AG09309 (cell line): Measurements from ENCODE around the gene RXRA.
A peak's percentile ranks its signal among the peaks of the same experiment; 100 is the strongest.

ENCODE experiments used
- DNase-seq: peaks from one replicate; pipeline ENCODE4 v3.0.0-alpha.2; 2010; ENCODE audit warnings: low read depth
- H3K4me3 ChIP-seq: 2 replicates; pipeline ENCODE4 v1.5.1; 2011; ENCODE audit warnings: mild to moderate bottlenecking, low read depth, low read length, moderate library complexity; ENCODE audit not compliant: control insufficient read depth
- TF ChIP-seq, protein P1 (sequence below): IDR thresholded peaks from 2 replicates; pipeline ENCODE4 v1.5.1; 2011; ENCODE audit warnings: mild to moderate bottlenecking, low read depth, low read length, inconsistent platforms; ENCODE audit not compliant: insufficient read depth, control insufficient read depth; ENCODE audit errors: missing control alignments

RXRA gene

DNA sequence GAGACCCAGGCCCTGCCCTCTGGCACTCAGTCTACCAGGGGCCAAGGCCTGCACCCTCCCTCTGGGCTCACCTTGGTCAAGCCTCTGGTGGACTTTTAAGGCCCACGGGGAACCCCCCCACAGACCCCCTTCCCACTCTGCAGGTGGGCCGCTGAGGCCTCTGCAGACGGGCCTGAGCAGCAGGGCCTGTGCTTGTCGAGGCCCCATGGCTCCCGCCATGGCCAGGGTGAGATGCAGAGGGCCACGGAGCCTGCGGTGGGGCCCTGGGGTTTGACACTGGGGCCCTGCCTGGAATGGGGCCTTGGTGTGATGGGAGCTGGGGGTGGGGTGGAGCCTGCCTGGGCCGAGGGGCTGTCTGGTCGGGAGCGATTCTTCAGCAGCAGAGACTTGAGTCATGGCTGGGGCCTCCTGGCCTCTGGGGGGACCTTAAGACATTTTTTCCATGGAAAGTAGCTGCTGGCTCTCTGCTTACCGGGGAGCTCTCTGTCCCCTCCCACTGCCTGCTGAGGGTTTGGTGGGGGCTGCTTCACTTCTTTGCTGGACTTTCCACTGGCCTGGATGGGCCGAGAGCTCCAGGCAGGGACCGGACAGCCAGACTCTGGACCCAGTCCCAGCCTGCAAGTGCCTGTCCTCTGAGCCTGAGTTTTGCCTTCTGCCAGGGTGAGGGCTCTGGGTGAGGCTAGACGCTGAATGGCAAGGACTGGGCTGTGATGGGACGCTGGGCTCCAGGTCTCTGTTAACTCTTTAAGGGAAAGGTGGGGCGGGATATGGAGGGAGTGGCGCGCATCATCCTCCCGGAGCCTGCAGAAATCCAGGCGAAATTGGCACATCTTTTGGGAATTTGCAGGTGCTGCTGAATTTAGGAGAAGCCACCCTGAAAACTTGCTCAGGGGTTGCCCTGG, 132.2 kb downstream of the RXRA start:
- no peak overlapping the region for H3K4me3 ChIP-seq
- DNase-seq, result no peak
- TF ChIP-seq, protein P1, sequence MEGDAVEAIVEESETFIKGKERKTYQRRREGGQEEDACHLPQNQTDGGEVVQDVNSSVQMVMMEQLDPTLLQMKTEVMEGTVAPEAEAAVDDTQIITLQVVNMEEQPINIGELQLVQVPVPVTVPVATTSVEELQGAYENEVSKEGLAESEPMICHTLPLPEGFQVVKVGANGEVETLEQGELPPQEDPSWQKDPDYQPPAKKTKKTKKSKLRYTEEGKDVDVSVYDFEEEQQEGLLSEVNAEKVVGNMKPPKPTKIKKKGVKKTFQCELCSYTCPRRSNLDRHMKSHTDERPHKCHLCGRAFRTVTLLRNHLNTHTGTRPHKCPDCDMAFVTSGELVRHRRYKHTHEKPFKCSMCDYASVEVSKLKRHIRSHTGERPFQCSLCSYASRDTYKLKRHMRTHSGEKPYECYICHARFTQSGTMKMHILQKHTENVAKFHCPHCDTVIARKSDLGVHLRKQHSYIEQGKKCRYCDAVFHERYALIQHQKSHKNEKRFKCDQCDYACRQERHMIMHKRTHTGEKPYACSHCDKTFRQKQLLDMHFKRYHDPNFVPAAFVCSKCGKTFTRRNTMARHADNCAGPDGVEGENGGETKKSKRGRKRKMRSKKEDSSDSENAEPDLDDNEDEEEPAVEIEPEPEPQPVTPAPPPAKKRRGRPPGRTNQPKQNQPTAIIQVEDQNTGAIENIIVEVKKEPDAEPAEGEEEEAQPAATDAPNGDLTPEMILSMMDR, result no peak

DNA sequence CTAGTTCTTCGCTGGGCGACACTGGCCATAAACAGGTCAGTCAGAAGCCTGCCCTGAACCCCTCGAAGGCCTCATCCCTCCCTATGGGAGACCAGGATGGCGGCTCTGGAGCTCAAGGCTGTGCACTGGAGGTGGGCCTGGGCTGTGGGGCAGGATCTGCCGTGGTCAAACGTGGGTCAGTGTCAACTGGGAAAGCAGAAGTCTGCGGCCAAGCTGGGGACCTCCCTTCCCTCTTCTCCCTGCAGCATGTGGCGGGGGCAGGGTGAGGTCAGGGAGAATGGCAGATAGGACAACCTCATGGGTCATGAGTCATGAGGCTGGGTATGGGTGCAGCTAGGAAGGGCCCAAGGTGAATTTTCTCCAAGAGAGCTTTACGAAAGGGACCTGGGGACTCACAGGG, 132.9 kb downstream of the RXRA start:
- no peak overlapping the region for H3K4me3 ChIP-seq
- DNase-seq, result no peak
- TF ChIP-seq, protein P1, result no peak

DNA sequence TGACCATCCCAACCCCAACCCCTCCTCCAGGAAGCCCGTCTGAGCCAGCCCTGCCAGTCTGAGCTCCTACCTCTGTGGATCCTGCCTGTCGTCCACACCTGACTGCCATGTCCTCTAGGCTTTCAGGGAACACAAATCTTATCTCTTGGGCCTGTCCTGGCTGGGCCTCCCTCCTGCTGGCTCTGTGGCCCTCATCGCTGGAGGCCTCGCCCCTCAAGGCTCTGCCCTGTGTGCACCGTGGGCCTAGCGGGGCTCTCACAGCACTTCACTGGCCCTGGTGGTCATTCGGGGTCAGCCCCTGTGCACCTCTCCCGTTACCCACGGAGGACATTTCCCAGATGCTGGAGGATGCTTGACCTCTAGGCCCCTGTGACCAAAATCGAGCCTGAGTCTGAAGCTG, 133.3 kb downstream of the RXRA start:
- no peak for DNase-seq
- H3K4me3 ChIP-seq, result no peak overlapping the region
- TF ChIP-seq, protein P1, result no peak

DNA sequence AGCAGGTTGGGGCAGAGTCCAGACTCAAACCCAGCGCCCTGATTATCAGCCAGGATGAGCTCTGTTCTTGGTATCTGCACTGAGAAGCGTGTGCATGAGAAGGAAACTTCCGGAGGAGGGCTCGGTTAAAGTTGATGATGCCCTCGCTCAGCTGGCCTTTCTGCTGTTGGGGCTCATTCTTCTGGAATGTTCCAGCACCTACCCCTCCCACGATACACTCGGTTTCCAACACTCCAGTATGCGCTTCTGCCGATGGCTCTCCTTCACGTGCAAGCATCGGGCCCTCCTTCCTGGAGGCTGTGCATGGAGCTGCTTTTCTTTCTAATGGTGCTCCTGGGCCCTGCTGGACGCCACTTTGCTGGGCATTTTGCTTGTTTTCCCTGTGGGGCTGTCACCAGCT, 134.0 kb downstream of the RXRA start:
- TF ChIP-seq, protein P1, result no peak
- H3K4me3 ChIP-seq, result no peak overlapping the region
- DNase-seq, result no peak

DNA sequence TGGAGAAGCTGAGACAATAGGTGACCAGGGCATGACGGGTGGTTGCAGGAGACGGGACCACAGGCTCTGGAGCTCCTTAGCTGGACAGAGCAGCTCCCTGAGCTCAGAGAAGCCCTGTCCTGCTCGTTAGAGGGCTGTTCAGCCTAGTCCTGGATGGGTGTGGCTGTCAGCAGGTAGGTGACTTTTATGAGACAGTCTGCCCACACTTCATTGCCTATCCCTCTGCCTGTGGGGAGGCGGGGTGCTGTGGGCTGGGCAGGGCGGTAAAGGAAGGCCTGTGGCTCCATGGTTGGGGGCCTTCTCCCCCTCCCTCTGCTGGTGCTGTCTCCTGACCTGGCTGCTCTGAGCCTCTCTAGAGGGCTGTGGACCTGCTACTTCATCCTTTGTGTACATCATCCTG, 134.6 kb downstream of the RXRA start:
- TF ChIP-seq, protein P1, result no peak
- H3K4me3 ChIP-seq, result no peak overlapping the region
- DNase-seq, result no peak

DNA sequence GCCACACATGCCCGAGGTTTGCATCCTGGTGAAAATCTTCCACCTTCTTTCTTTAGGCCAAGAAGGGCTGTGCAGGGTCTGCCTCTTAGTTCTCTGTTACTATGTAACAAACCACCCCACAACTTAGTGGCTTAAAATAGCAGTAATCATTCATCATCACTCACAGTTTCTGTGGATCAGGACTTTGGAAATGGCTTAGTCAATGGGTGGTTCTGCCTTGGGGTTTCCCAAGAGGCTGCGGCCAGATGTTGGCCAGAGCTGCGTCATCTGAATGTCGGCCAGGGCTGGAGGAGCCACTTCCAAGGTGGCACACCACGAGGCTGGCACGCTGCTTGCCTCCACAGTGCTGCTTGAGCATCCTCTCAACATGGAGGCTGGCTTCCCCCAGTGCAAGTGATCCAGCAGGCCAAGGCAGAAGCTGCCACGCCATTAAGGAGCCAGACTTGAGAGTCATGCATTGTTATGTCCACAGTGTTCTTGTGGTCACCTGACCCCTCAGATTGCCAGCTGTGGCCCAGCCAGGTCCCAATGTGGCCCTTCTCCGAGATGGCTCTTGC, 135.2 kb downstream of the RXRA start:
- TF ChIP-seq, protein P1, result no peak
- peak; percentile 41 for DNase-seq

More for the DNA sequence above, 135.2 kb downstream of the RXRA start:
- no peak overlapping the region for H3K4me3 ChIP-seq
